GM12878 (cell line): ENCODE data around the gene UBR2. TPM values are rescaled to one million over a fixed set of nuclear protein-coding genes. Genes with fewer than 3 reads are reported as not detected.
A peak's percentile ranks its signal among the peaks of the same experiment; 100 is the strongest.

ENCODE experiments used
- CUX1 ChIP-seq: IDR thresholded peaks from 2 replicates; pipeline ENCODE4 v1.6.1; 2012; ENCODE audit warnings: improper control_type of control experiment, low read depth, low read length; ENCODE audit not compliant: insufficient replicate concordance
- E2F8 ChIP-seq: fragments of 450-650 bp; IDR thresholded peaks from 2 replicates; pipeline ENCODE4 v1.6.1; 2018; ENCODE audit warnings: mild to moderate bottlenecking, low read depth, moderate library complexity; ENCODE audit not compliant: partially characterized antibody
- ESRRA ChIP-seq: IDR thresholded peaks from 2 replicates; pipeline ENCODE4 v1.6.1; 2012; ENCODE audit warnings: mild to moderate bottlenecking, low read length, improper control_type of control experiment
- GATAD2B ChIP-seq: fragments of 450-650 bp; conservative IDR thresholded peaks from 2 replicates; pipeline ENCODE4 v1.6.1; 2017; ENCODE audit warnings: low read depth, mild to moderate bottlenecking, moderate library complexity
- IKZF2 ChIP-seq, 2 experiments: fragments of 450-650 bp; IDR thresholded peaks; 2 replicates each; pipeline ENCODE4 v1.6.1; 2017; ENCODE audit warnings: mild to moderate bottlenecking in 2 of 2, moderate library complexity in 2 of 2
- JUNB ChIP-seq: IDR thresholded peaks from 2 replicates; pipeline ENCODE4 v1.6.1; 2016; ENCODE audit warnings: antibody characterized with exemption, mild to moderate bottlenecking
- MEF2A ChIP-seq: IDR thresholded peaks from 2 replicates; pipeline ENCODE4 v1.6.1; 2011; ENCODE audit warnings: low read depth, mild to moderate bottlenecking, low read length, moderate library complexity; ENCODE audit not compliant: insufficient read depth
- MEF2B ChIP-seq: fragments of 450-650 bp; IDR thresholded peaks from 2 replicates; pipeline ENCODE4 v1.6.1; 2018; ENCODE audit warnings: mild to moderate bottlenecking, moderate library complexity; ENCODE audit not compliant: partially characterized antibody, poor library complexity, severe bottlenecking
- NKRF ChIP-seq: fragments of 450-650 bp; conservative IDR thresholded peaks from 2 replicates; pipeline ENCODE4 v1.6.1; 2017; ENCODE audit warnings: mild to moderate bottlenecking, moderate library complexity
- POLR2AphosphoS2 ChIP-seq: IDR thresholded peaks from 2 replicates; pipeline ENCODE4 v1.6.1; 2011; ENCODE audit warnings: low read depth, mild to moderate bottlenecking, low read length, improper control_type of control experiment, moderate library complexity
- RELA ChIP-seq: fragments of 450-650 bp; IDR thresholded peaks from 2 replicates; pipeline ENCODE4 v1.8.0; 2014; ENCODE audit warnings: borderline replicate concordance; ENCODE audit not compliant: partially characterized antibody
- SIN3A ChIP-seq: IDR thresholded peaks from 2 replicates; pipeline ENCODE4 v1.6.1; 2012; ENCODE audit warnings: low read depth, low read length, improper control_type of control experiment
- SMARCA5 ChIP-seq: fragments of 450-650 bp; IDR thresholded peaks from 2 replicates; pipeline ENCODE4 v1.6.1; 2017; ENCODE audit warnings: mild to moderate bottlenecking
- USF2 ChIP-seq: IDR thresholded peaks from 2 replicates; pipeline ENCODE4 v1.6.1; 2011; ENCODE audit warnings: low read depth, low read length, improper control_type of control experiment, borderline replicate concordance
- YY1 ChIP-seq: IDR thresholded peaks from 2 replicates; pipeline ENCODE4 v1.6.1; 2011; ENCODE audit warnings: low read depth, mild to moderate bottlenecking, low read length
- ZNF274 ChIP-seq: IDR thresholded peaks from one replicate; pipeline ENCODE4 v1.8.0; 2011; ENCODE audit not compliant: insufficient read length, insufficient read depth
- ZNF384 ChIP-seq: IDR thresholded peaks from 2 replicates; pipeline ENCODE4 v1.6.1; 2012; ENCODE audit warnings: low read depth, mild to moderate bottlenecking, low read length, improper control_type of control experiment, borderline replicate concordance
- polyA plus RNA-seq, 11 experiments: library from polyadenylated mRNA; depleted of rRNA in 4 of 11; unstranded in 6 of 11; stranded (reverse) in 5 of 11; fragments of >200 nt; fragmentation: Nextera tagmentation in 4 of 11; fragmentation: Illumina TruSeq in 1 of 11; extraction: Ambion mirVana in 4 of 11; extraction: Trizol in 1 of 11; gene quantifications; 1 replicate in 1 of 11; 2 replicates in 10 of 11; pipeline versions ENCODE4 v1.2.1 to v1.2.3, GENCODE V29; 2011 to 2016; ENCODE audit warnings: inconsistent platforms in 2 of 11, missing spikeins in 2 of 11, low read depth in 1 of 11
- total RNA-seq, 4 experiments: library from RNA; depleted of rRNA in 3 of 4; stranded (reverse); fragments of >200 nt in 3 of 4; fragmentation: Illumina TruSeq in 1 of 4; extraction: Trizol in 1 of 4; gene quantifications; 2 replicates each; pipeline versions ENCODE4 v1.2.1 to v1.2.3, GENCODE V29; 2013 to 2021
- TF ChIP-seq, protein P1 (sequence below): IDR thresholded peaks from 2 replicates; pipeline ENCODE4 v1.6.1; 2012; ENCODE audit warnings: low read depth, low read length, improper control_type of control experiment

Gene UBR2
- total and polyA plus RNA-seq, 10 of the 15 experiments (the other 5 are each of a cell fraction or from before 2014, with no cell fraction given): 2.3 to 18.4 (median 9.6) TPM

GRCh38 chr6:42726485-42727086, 162.8 kb downstream of the UBR2 start (continued):
- TF ChIP-seq MEF2A (peak; percentile 85), CUX1 (no peak), ZNF384 (no peak), E2F8 (peak; percentile 57), ZNF274 (no peak), ESRRA (peak; percentile 100), SMARCA5 (no peak), POLR2AphosphoS2 (no peak), GATAD2B (no peak), IKZF2 (IDR thresholded peaks at IDR 0.05) (0 out of 4 replicates have a peak, but pooled peaks of 1 of the 2 experiments have one; percentile 11), JUNB (no peak), RELA (peak; percentile 64), USF2 (no peak), SIN3A (no peak), YY1 (peak; percentile 87), NKRF (0 out of 2 replicates have a peak, but pooled peaks have one; percentile 36), MEF2B (peak; percentile 41)
- TF ChIP-seq, protein P1, sequence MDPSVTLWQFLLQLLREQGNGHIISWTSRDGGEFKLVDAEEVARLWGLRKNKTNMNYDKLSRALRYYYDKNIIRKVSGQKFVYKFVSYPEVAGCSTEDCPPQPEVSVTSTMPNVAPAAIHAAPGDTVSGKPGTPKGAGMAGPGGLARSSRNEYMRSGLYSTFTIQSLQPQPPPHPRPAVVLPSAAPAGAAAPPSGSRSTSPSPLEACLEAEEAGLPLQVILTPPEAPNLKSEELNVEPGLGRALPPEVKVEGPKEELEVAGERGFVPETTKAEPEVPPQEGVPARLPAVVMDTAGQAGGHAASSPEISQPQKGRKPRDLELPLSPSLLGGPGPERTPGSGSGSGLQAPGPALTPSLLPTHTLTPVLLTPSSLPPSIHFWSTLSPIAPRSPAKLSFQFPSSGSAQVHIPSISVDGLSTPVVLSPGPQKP: no peak
